Measurements from ENCODE around the gene ITGAX.
"Not testable (repeated sequence)": the region's sequence is repeated elsewhere in the genome, so short reads cannot be mapped to it uniquely, and the experiment has no call there.

ITGAX gene

GRCh38 chr16:31354394-31355291 is at the start of gene ITGAX:
Gene ITGAX (plus strand): TSS chr16:31355176. CDS start chr16:31355255, 79 bp downstream.
- DNase-seq (ENCODE audit: low spot score), result no peak

- DNase-seq (ENCODE audit: low spot score), result no peak
Observed at GRCh38 chr16:31305219-31305618, 49.8 kb upstream of the ITGAX start.

GRCh38 chr16:31308381-31308780 is 46.6 kb upstream of the ITGAX start:
- not testable (repeated sequence) for DNase-seq (ENCODE audit: low spot score)

- no peak for DNase-seq (ENCODE audit: low spot score)
Observed at GRCh38 chr16:31322500-31322899, 32.5 kb upstream of the ITGAX start.

- DNase-seq (ENCODE audit: low spot score), result no peak
Observed at GRCh38 chr16:31323959-31324629, 30.9 kb upstream of the ITGAX start.

- DNase-seq (ENCODE audit: low spot score), result no peak
Observed at GRCh38 chr16:31325171-31325570, 29.8 kb upstream of the ITGAX start.

GRCh38 chr16:31327646-31328225 is 27.2 kb upstream of the ITGAX start:
- no peak for DNase-seq (ENCODE audit: low spot score)

- DNase-seq (ENCODE audit: low spot score), result no peak
Observed at GRCh38 chr16:31328322-31329052, 26.5 kb upstream of the ITGAX start.

- DNase-seq (ENCODE audit: low spot score), result no peak
Observed at GRCh38 chr16:31329671-31330552, 25.1 kb upstream of the ITGAX start.

GRCh38 chr16:31330553-31330890 is 24.5 kb upstream of the ITGAX start:
- DNase-seq (ENCODE audit: low spot score), result no peak

- DNase-seq (ENCODE audit: low spot score), result no peak
Observed at GRCh38 chr16:31331141-31331764, 23.7 kb upstream of the ITGAX start.

- DNase-seq (ENCODE audit: low spot score), result no peak
Observed at GRCh38 chr16:31331807-31332301, 23.1 kb upstream of the ITGAX start.

GRCh38 chr16:31332544-31332943 is 22.4 kb upstream of the ITGAX start:
- DNase-seq (ENCODE audit: low spot score), result no peak

GRCh38 chr16:31333686-31334649 is 21.0 kb upstream of the ITGAX start:
- no peak for DNase-seq (ENCODE audit: low spot score)

GRCh38 chr16:31334934-31335333 is 20.0 kb upstream of the ITGAX start:
- no peak for DNase-seq (ENCODE audit: low spot score)

GRCh38 chr16:31335431-31335830 is 19.5 kb upstream of the ITGAX start:
- DNase-seq (ENCODE audit: low spot score), result no peak

GRCh38 chr16:31338166-31338685 is 16.8 kb upstream of the ITGAX start:
- DNase-seq (ENCODE audit: low spot score), result not testable (repeated sequence)

GRCh38 chr16:31344712-31345111 is 10.3 kb upstream of the ITGAX start:
- DNase-seq (ENCODE audit: low spot score), result no peak

- no peak for DNase-seq (ENCODE audit: low spot score)
Observed at GRCh38 chr16:31347445-31347844, 7.5 kb upstream of the ITGAX start.

All from hematopoietic multipotent progenitor cell treated with erythropoietin and hydrocortisone succinate and interleukin-3 and kit ligand, for 17 days (in vitro differentiated cells).